AG10803 (cell line): ENCODE results near the gene SLCO2B1.

Source experiments
- DNase-seq: peaks from one replicate; pipeline ENCODE4 v3.0.0; 2010; ENCODE audit warnings: low read depth
- H3K4me3 ChIP-seq: 2 replicates; pipeline ENCODE4 v1.5.1; 2011; ENCODE audit warnings: mild to moderate bottlenecking, low read length, control low read depth
- TF ChIP-seq, protein P1 (sequence below): conservative IDR thresholded peaks from 2 replicates; pipeline ENCODE4 v1.5.1; 2011; ENCODE audit warnings: mild to moderate bottlenecking, low read length, control low read depth, inconsistent platforms

The SLCO2B1 gene

DNA sequence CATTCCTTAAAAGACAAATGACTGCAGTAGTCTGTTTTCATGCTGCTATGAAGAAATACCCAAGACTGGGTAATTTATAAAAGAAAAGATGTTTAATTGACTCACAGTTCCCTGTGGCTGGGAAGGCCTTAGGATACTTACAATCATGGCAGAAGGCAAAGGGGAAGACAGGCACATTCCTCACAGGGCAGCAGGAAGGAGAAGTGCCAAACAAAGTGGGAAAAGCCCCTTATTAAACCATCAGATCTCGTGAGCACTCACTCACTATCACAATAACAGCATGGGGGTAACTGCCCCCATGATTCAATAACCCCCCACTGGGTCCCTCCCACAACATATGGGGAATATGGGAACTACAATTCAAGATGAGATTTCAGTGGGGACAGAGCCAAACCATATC is 37.9 kb upstream of the SLCO2B1 start:
- no peak overlapping the region for H3K4me3 ChIP-seq
- TF ChIP-seq, protein P1, sequence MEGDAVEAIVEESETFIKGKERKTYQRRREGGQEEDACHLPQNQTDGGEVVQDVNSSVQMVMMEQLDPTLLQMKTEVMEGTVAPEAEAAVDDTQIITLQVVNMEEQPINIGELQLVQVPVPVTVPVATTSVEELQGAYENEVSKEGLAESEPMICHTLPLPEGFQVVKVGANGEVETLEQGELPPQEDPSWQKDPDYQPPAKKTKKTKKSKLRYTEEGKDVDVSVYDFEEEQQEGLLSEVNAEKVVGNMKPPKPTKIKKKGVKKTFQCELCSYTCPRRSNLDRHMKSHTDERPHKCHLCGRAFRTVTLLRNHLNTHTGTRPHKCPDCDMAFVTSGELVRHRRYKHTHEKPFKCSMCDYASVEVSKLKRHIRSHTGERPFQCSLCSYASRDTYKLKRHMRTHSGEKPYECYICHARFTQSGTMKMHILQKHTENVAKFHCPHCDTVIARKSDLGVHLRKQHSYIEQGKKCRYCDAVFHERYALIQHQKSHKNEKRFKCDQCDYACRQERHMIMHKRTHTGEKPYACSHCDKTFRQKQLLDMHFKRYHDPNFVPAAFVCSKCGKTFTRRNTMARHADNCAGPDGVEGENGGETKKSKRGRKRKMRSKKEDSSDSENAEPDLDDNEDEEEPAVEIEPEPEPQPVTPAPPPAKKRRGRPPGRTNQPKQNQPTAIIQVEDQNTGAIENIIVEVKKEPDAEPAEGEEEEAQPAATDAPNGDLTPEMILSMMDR, result no peak
- no peak for DNase-seq

GRCh38 chr11:75114465-75114864 is 36.4 kb upstream of the SLCO2B1 start:
- DNase-seq, result no peak
- H3K4me3 ChIP-seq, result no peak overlapping the region
- TF ChIP-seq, protein P1, result no peak

GRCh38 chr11:75118577-75118976 is 32.3 kb upstream of the SLCO2B1 start:
- TF ChIP-seq, protein P1, result no peak
- DNase-seq, result no peak
- H3K4me3 ChIP-seq, result no peak overlapping the region

- no peak for DNase-seq
- TF ChIP-seq, protein P1, result no peak
- no peak overlapping the region for H3K4me3 ChIP-seq
Measured at GRCh38 chr11:75126564-75126963, 24.3 kb upstream of the SLCO2B1 start.

DNA sequence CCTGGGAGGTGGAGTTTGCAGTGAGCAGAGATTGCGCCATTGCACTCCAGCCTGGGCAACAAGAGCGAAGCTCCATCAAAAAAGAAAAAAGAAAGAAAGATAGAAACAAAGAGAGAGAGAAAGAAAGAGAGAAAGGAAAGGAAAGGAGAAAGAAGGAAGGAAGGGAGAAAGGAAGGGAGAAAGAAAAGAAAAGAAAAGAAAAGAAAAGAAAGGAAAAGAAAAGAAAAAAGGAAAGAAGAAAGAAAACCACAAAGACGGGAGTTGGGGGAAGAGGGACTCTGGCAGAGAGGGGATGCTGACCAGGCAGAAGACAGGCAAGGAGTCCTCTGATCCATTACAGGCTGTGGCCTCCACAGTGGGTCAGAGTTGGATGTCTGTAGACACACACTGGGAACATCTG is 18.8 kb upstream of the SLCO2B1 start:
- TF ChIP-seq, protein P1, result no peak
- no peak overlapping the region for H3K4me3 ChIP-seq
- DNase-seq, result no peak

GRCh38 chr11:75133976-75134375 is 16.9 kb upstream of the SLCO2B1 start:
- DNase-seq, result no peak
- TF ChIP-seq, protein P1, result no peak

GRCh38 chr11:75135021-75135650 is 15.8 kb upstream of the SLCO2B1 start:
- TF ChIP-seq, protein P1, result no peak
- DNase-seq, result no peak
- H3K4me3 ChIP-seq, result no peak overlapping the region

More at GRCh38 chr11:75133976-75134375, 16.9 kb upstream of the SLCO2B1 start:
- H3K4me3 ChIP-seq, result no peak overlapping the region
